DMS 273 treated with DMSO at 0.1 percent for 48 hours (cell line): ENCODE results near the gene APOBEC3B.
"Not testable (repeated sequence)": the region's sequence is repeated elsewhere in the genome, so short reads cannot be mapped to it uniquely, and the experiment has no call there.

Experiments
- DNase-seq: peaks from one replicate; lab custom pipeline; 2025; lab: John Stamatoyannopoulos, UW

The APOBEC3B gene

GRCh38 chr22:38981992-38982927 is at the start of gene APOBEC3B:
Gene APOBEC3B (plus strand): TSS chr22:38982347. CDS start chr22:38982454, 107 bp downstream.
- DNase-seq = no peak

- DNase-seq = peak; percentile 3
These were observed 47.1 kb upstream of the APOBEC3B start for GRCh38 chr22:38935023-38935422.

DNA sequence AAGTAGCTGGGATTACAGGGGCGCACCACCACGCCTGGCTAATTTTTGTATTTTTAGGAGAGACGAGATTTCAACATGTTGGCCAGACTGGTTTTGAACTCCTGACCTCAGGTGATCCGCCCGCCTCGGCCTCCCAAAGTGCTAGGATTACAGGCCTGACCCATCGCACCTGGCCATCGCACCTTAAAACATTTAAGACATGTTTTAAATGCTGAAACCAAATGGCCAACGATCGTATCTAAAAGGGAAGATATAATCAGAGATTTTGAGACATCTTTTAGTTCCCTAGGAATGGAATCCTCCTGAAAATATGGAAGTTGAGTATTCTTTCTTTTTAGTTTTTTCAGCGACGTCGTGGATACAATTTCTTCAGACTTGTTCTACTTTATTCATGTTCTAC is 46.5 kb upstream of the APOBEC3B start:
- no peak for DNase-seq

DNA sequence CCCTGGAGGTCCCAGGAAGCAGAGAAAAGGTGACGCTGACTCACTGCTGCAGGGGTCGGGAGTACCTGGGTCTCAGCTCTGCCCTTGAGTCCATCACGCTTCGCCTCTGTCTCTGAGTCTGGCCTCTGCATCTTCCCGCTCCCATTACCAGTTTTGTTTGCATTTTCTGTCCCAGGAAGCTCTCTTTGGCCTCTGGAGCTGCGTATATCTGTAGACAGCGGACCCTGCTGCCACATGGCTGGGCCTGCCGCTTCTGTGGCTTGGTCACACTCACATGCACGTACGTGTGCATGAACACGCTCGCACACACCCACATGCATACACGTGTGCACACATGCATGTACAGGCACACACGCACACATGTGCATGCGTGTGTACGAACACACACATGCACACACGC is 45.6 kb upstream of the APOBEC3B start:
- DNase-seq = no peak

DNA sequence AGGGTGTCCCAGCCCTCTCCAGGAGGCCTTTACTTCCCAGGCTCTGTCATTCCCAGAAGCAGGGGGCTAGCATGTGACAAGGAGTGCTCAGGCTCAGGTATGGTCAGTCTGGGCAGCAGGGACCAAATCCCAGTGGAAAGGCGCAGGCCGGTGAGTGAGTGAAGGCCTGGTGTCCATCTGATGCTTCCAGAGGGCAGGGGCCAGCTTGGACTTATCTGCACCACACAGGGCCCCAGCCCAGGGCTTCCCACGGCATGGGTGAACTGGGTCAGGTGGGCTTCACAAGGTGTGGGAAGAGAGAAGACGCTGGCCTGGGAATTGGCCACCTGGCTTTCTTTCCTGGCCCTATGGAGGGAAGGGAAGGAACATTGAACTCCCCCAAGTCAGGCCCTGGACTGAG is 45.1 kb upstream of the APOBEC3B start:
- no peak for DNase-seq

DNA sequence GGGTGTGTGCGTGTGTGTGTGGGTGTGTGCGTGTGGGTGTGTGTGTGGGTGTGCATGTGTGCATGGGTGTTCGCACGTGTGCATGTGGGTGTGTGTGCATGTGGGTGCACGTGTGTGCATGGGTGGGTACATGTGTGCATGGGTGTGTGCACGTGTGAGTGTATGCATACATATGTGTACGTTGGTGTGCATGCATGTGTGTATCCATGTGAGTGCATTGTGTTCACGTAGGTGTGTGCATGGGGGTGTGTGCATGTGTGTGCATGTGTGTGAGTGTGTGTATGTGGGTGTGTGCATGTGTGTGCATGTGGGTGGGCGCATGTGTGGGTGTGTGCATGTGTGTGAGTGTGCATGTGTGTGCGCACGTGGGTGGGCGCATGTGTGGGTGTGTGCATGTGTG is 44.6 kb upstream of the APOBEC3B start:
- no peak for DNase-seq

- no peak for DNase-seq
These were observed 43.9 kb upstream of the APOBEC3B start for GRCh38 chr22:38938221-38938620.

DNA sequence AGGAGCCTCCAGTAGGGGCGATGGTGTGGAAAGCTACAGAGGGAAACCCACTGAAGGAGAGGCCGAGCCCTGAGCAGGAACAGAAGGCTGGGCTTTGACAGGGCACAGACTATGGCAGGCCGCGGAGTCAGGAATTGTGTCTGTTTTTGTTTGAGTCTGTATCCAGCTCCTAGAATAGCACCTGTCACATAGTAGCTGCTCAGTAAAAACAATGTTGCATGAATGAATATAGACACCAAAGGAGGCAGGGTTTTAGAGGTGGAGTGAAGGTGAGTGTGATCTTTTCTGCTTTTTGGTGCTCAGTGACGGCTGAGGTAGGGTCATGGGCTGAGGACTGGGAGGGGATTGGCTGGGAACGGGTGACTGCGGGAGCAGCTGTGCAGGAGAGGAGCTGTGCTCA is 43.2 kb upstream of the APOBEC3B start:
- no peak for DNase-seq

DNA sequence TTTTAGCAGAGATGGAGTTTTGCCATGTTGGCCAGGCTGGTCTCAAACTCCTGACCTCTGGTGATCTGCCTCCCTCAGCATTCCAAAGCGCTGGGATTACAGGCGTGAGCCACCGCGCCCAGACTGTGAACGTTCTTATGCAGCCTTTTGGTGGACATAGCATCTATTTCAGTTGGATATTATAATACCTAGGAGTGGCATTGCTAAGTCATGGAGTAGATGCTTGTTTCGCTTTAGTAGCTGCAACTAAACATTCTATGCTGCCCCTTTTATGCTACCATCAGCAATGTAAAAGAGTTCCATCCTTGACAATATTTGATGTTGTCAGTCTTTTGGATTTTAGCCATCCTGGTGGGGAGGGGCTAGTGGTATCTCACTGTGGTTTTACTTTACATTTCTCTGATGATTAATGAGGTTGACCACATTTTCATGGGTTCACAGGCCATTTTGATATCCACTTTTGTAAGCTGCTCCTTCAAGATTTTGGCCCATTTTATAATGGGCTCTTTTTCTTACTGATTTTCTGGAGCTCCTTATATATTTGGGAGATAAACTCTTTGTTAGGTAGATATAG is 41.2 kb upstream of the APOBEC3B start:
- DNase-seq = no peak

- no peak for DNase-seq
These were observed 40.6 kb upstream of the APOBEC3B start for GRCh38 chr22:38941488-38941987.

- no peak for DNase-seq
These were observed 39.4 kb upstream of the APOBEC3B start for GRCh38 chr22:38942702-38943101.

GRCh38 chr22:38943201-38943600 is 38.9 kb upstream of the APOBEC3B start:
- DNase-seq = no peak

- no peak for DNase-seq
These were observed 38.3 kb upstream of the APOBEC3B start for GRCh38 chr22:38943882-38944281.

DNA sequence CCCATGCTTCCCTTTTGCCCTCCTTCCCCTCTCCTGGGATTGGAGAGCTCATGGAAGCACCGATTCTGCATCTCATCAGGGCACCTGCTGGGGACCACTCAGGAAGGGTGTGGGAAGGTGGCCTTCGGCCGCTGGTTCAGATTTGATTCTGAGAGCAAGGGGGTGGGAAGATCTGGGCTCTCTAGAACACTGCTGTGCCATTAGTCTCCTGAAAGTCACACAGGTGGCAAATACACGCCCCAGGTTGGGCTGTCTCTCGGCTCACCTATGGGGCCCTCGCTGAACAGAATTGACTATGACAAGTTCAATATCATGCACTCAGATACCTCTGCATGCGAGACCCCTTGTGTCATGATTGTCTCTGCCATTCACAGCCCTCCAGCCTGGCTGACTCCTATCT is 37.5 kb upstream of the APOBEC3B start:
- no peak for DNase-seq

DNA sequence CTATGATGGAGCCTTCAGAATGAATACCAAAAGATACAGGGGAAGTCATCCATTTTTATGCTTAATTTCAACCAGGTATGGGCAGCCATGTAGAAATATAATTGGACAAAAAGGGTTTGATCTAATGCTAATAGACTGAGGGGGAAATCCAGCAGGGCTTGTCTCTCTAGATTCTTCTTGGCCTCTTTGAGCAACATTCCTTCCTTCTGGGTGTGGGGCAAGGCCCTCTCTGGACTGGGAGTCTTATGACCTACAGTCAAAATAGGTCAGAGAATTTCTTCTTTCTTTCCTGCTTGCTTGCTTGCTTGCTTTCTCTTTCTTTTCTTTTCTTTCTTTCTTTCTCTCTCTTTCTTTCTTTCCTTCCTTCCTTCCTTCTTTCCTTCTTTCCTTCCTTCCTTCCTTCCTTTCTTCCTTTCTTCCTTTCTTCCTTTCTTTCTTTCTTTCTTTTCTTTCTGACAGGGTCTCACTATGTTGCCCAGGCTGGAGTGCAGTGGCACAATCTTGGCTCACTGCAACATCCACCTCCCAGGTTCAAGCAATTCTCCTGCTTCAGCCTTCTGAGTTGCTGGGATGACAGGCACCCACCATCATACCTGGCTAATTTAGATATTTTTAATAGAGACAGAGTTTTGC is 36.3 kb upstream of the APOBEC3B start:
- not testable (repeated sequence) for DNase-seq

DNA sequence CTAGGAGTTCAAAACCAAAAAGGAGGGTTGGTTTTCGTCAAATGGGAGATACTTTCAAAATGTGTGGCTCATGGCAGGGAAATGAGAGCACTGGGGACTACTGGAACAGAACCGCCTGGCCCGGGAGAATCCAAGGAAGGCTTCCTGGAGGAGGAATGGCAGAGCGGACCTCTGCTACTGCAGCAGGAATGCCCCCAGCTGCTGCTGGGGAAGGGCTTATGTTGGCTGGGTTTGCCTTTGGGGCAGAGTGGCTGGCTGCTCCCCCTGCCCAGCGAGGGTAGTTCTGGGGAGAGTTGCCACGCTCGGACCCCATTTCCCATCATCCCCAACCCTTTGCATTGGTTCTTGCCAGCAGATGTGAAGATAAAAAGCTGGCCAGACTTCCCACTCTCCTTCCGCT is 35.4 kb upstream of the APOBEC3B start:
- DNase-seq = no peak

DNA sequence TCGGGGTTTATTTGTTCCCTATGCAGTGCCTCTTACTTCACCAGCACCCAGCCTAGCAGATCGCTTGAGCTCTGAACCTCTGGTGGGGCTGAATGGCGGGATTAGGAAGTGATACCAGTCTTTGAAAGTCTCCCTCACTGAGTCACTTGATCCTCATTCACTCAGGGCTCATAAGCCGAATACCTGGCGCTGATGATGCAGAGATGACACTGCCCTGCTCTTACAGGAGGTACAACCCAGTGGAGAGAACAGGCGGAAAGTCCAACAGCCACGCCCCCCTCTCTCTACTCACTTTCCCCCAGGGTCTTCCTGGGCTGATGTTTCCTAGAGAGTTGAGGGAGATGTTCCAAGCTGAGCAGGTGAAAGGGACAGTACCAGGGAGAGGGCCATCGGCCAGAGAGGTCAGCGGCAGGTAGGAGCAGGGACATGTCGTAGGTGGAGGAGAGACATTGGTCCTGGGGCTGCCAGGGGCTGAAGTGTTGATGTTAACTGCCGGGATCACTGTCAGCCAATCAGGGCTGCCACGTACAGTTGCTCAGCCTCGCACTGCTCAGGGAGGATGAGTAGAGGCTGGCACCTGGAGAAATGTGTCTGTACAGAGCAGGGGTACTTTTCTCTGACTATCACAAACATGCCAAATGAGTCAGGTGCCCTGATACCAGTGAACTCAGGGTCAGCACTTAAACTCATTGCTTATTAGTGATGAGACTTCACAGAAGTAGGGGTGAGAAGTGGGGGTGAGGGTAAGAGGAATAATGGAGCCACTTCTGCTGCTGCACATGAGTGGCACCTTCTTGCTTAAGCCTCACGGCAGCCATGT is 34.6 kb upstream of the APOBEC3B start:
- DNase-seq = no peak

GRCh38 chr22:38948181-38948940 is 33.8 kb upstream of the APOBEC3B start:
- DNase-seq = no peak

DNA sequence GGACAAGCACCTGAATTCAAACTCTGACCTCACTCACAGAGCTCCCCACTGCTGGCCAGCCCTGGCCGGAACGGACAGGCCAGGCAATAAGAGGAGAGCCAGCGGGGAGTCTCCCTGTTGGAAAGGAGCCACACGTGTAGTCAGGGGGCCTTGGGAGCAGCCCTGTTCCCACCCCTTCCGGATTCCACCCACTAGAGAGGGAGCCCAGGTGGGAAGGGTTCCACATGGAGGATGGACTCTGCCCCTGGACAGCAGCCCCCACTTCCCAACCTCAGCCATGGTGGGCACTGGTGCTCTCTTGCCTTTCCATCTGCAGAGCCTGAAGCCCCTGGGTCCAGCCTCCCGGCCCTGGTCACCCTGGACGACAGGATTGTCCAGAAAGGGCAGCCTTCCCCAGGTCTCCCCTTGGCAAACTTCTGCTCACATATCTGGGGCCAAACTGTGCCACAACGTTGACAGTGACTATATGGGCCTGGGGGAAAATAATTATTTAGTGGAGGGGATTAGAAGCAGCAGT is 32.2 kb upstream of the APOBEC3B start:
- DNase-seq = no peak

DNA sequence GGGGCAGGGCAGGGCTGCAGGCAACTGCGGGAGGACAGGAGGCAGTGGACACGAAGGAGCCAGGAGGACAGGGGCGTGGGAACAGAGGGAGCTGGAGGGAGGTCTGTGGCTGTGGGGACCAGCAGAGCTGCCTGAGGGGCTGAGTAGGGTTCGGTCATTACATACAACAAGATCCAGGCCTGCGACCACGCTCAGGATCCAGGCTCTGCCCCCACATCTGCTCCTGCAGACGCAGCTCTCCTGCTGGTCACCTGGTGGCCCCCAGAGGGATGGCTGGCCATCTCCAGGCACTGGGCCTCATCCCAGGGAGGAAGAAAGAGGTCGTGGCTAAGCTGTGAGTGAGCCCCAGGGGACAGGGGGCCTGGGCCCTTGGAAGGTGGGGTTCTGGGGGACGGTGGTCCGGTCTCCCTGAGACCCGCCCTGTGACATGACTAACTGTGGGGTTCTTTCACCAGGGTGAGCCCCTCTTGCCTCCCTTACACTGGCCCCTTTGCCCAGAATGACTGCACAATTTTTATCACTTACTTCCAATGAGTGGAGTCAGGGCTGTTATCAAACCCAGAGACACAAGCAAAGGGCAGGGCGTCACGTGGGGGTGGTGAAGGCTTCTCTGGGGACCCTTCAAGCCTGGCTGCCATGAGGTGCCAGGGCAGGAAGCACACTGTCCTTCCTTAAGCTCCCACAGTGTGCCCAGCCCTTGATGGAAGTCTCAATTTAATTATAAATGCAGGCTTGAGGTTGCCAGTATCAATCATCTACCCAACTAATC is 31.4 kb upstream of the APOBEC3B start:
- no peak for DNase-seq
